Gastrocnemius medialis (tissue), 4 donors: Measurements from ENCODE around the gene RGMA. TPM values are rescaled to one million over a fixed set of nuclear protein-coding genes. Genes with fewer than 3 reads are reported as not detected.

Experiments
- ATAC-seq, 2 donors: fragments of 150-250 bp; one replicate each; pipeline ENCODE4 v1.9.1; 2016
- DNase-seq, 2 donors: peaks; one replicate each; pipeline ENCODE4 v3.0.0-alpha.2; 2019
- H3K27ac ChIP-seq, 4 donors: fragments of 200-600 bp; sonication (generic); 1 replicate in 1 of 4; 2 replicates in 3 of 4; pipeline ENCODE4 v1.5.1; 2016 to 2018; ENCODE audit warnings: mild to moderate bottlenecking in 2 of 4, moderate library complexity in 1 of 4
- H3K27me3 ChIP-seq, 3 donors: fragments of 200-600 bp; sonication (generic) in 2 of 3; 1 replicate in 1 of 3; 2 replicates in 2 of 3; pipeline versions ENCODE4 v1.5.1 to v1.6.0; 2016 to 2019; ENCODE audit warnings: mild to moderate bottlenecking in 1 of 3, moderate library complexity in 1 of 3
- H3K36me3 ChIP-seq, 2 donors: fragments of 200-600 bp; sonication (generic) in 1 of 2; one replicate each; pipeline ENCODE4 v1.5.1; 2017 to 2018
- H3K4me1 ChIP-seq, 2 donors: fragments of 200-600 bp; sonication (generic) in 1 of 2; one replicate each; pipeline ENCODE4 v1.5.1; 2016 to 2017; ENCODE audit warnings: mild to moderate bottlenecking in 2 of 2
- H3K4me3 ChIP-seq, 4 donors: fragments of 200-600 bp; sonication (generic) in 3 of 4; 1 replicate in 1 of 4; 2 replicates in 3 of 4; pipeline ENCODE4 v1.5.1; 2016 to 2019; ENCODE audit warnings: mild to moderate bottlenecking in 2 of 4
- H3K9me3 ChIP-seq, 3 donors: fragments of 200-600 bp; sonication (generic) in 2 of 3; 1 replicate in 1 of 3; 2 replicates in 2 of 3; pipeline ENCODE4 v1.5.1; 2016 to 2019
- POLR2A ChIP-seq, 2 donors: fragments of 450-650 bp; IDR thresholded peaks; one replicate each; pipeline ENCODE4 v1.6.1; 2017; ENCODE audit warnings: antibody characterized with exemption in 2 of 2, mild to moderate bottlenecking in 2 of 2, moderate library complexity in 2 of 2
- in situ Hi-C, 4 donors: fragments of 200-750 bp; cut with MboI; loops; one replicate each; pipeline versions ENCODE4 v1.15.0 to v1.8.0; 2017; ENCODE audit warnings: low sequenced_read_pairs in 4 of 4
- intact Hi-C: fragments of 100-400 bp; cut with DNase I; formaldehyde crosslinking; loops from one replicate; pipeline ENCODE4 v1.15.1; 2023; ENCODE audit warnings: low total_unique reads
- total RNA-seq, 4 donors: library from RNA; depleted of rRNA; stranded (reverse); fragments of >200 nt; gene quantifications; one replicate each; pipeline versions ENCODE4 v1.1.0 to v1.2.3, GENCODE V29; 2016
- TF ChIP-seq, protein P1 (sequence below), 5 experiments: fragments of 450-650 bp in 3 of 5; fragments of 200-600 bp in 2 of 5; sonication (generic) in 2 of 5; IDR thresholded peaks in 4 of 5; conservative IDR thresholded peaks in 1 of 5; 1 replicate in 4 of 5; 2 replicates in 1 of 5; pipeline ENCODE4 v1.5.1; 2016 to 2019; ENCODE audit warnings: antibody characterized with exemption in 5 of 5, mild to moderate bottlenecking in 3 of 5, moderate library complexity in 3 of 5

RGMA gene
- total RNA-seq, 4 donors from 2014 or later, result 150 to 290 (median 184) TPM

DNA sequence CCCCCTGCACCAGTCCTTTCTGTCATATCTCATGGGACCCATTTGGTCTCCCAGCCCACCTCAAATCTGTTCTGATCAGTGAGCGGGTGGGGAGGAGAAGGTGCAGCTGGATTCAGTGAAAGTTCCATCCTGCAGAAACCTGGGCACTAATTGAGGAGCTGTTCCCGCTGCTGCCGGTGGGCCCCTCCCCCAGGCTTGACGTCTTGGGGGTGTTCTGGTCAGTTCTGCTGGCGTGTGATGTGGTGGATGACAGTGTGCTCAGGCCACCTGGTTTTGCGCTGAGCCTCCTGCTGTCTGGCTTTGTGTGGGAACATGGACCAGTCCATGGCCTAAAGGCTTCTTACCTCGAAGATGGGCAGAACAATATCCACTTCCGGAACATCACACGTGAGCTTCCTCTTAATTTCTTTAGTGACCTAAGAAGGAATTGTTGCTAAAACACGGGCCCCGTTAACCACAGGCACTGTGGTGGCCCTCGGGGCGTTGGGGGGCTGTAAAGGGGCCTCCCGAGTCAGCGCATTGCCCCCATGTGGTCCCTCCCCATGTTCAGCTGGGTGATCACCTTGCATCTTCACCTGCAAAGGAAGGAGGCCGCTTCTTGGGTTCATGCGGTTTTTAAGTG lies 59.7 kb downstream of the RGMA start:
- DNase-seq, result peak in 1 of 2 donors; percentile 75
- TF ChIP-seq POLR2A (IDR thresholded peaks at IDR 0.05), result no peak
- TF ChIP-seq, protein P1, sequence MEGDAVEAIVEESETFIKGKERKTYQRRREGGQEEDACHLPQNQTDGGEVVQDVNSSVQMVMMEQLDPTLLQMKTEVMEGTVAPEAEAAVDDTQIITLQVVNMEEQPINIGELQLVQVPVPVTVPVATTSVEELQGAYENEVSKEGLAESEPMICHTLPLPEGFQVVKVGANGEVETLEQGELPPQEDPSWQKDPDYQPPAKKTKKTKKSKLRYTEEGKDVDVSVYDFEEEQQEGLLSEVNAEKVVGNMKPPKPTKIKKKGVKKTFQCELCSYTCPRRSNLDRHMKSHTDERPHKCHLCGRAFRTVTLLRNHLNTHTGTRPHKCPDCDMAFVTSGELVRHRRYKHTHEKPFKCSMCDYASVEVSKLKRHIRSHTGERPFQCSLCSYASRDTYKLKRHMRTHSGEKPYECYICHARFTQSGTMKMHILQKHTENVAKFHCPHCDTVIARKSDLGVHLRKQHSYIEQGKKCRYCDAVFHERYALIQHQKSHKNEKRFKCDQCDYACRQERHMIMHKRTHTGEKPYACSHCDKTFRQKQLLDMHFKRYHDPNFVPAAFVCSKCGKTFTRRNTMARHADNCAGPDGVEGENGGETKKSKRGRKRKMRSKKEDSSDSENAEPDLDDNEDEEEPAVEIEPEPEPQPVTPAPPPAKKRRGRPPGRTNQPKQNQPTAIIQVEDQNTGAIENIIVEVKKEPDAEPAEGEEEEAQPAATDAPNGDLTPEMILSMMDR (IDR thresholded peaks at IDR 0.05 in 4 of 5, conservative IDR thresholded peaks at IDR 0.05 in 1 of 5), result no peak
- in situ Hi-C loops, result loop anchor here in 3 of 4 donors (5.0 to 25.0 kb wide), 3 partner anchors 958 to 1283 kb away; no protein-coding TSS in a partner anchor
- peaks cover 58 to 59% of the 10 kb centered on the region in 2 donors for H3K4me1 ChIP-seq
- H3K27me3 ChIP-seq, result no peaks in the 10 kb centered on the region
- H3K27ac ChIP-seq, result peak overlapping the region; percentile 89 to 94 (median 91)
- intact Hi-C loops, result loop anchor here (2.0 kb wide), 3 partner anchors 37 to 225 kb away; no protein-coding TSS in a partner anchor
- H3K9me3 ChIP-seq, result no peaks in the 10 kb centered on the region
- H3K4me3 ChIP-seq, result peak overlapping the region in 3 of 4 donors; percentile 26 to 32 (median 27)
- peak; percentile 11 to 18 for ATAC-seq
- H3K36me3 ChIP-seq, result peaks cover 0 to 20% of the 10 kb centered on the region in 2 donors

DNA sequence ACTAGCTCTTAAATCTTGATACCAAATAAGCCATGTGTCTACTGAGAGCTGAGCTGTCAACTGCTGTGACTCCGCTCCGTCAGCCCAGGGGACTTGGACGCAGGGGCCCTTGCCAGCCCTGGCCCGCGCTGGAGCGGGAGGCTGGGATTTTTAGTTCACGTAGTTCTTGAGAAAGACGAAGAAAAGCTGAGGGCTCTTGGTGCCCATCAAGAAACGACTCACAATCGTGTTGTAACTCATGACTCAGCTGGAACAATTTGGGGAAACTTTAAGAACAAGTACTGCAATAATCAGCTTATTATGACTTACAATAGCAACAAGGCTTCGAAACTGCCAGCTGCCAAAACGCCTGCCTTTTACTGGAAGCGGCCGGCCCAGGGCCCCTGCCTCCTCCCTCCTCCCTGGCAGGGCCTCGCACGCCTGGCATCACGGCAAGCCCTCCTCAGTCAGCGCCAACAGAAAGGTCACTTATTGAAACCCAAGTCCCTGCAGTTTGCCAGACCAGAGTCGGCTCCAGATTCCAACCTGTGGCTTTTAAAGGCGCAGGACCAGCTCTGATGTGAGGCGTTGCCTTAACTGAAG lies 60.3 kb downstream of the RGMA start:
- no peaks in the 10 kb centered on the region for H3K9me3 ChIP-seq
- no peaks in the 10 kb centered on the region for H3K27me3 ChIP-seq
- peaks cover 0 to 26% of the 10 kb centered on the region in 2 donors for H3K36me3 ChIP-seq
- peak overlapping the region; percentile 89 to 94 (median 91) for H3K27ac ChIP-seq
- TF ChIP-seq, protein P1 (IDR thresholded peaks at IDR 0.05 in 4 of 5, conservative IDR thresholded peaks at IDR 0.05 in 1 of 5), result no peak
- TF ChIP-seq POLR2A (IDR thresholded peaks at IDR 0.05), result peak; percentile 21 to 35
- peak; percentile 81 to 95 for DNase-seq
- peak overlapping the region; percentile 24 to 32 (median 26) for H3K4me3 ChIP-seq
- peak; percentile 58 to 61 for ATAC-seq
- H3K4me1 ChIP-seq, result peaks cover 58 to 59% of the 10 kb centered on the region in 2 donors
- intact Hi-C loops, result loop anchor here (2.0 kb wide), 3 partner anchors 38 to 224 kb away; no protein-coding TSS in a partner anchor
- in situ Hi-C loops, result loop anchor here in 3 of 4 donors (5.0 to 25.0 kb wide), 3 partner anchors 959 to 1284 kb away; no protein-coding TSS in a partner anchor

DNA sequence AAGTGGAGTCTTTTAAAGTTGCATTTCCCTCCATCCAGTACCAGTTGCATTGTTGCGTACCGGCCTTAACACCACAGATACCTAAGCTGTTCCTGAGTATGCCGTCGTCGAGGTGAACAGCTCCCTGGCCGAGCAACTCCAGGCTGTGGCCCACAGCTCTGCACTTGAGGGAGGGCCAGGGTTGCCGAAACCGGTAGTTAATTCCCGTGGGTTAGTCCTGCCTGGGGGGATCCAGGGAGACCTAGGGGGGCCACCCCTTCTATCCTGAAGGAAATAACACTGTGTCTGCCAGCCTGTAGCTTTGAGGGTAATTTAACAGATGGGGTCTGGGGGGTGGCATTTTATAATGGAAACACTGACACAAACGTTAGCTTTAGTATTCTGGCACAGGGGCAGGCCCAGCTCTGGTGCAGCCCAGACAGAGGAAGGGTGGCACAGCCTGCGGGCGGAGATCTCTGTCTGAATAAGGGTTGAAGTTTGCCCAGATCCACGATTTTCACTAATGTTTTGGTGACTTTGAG lies 60.8 kb downstream of the RGMA start:
- peaks cover 58 to 59% of the 10 kb centered on the region in 2 donors for H3K4me1 ChIP-seq
- TF ChIP-seq, protein P1 (IDR thresholded peaks at IDR 0.05 in 4 of 5, conservative IDR thresholded peaks at IDR 0.05 in 1 of 5), result no peak
- no peak for TF ChIP-seq POLR2A (IDR thresholded peaks at IDR 0.05)
- intact Hi-C loops, result loop anchor here (2.0 kb wide), 3 partner anchors 39 to 223 kb away; no protein-coding TSS in a partner anchor
- H3K27ac ChIP-seq, result peak overlapping the region; percentile 89 to 94 (median 91)
- peak overlapping the region; percentile 24 to 32 (median 26) for H3K4me3 ChIP-seq
- ATAC-seq (peak in 1 of 2 donors; percentile 5), DNase-seq (peak in 1 of 2 donors; percentile 60)
- H3K27me3 ChIP-seq, result no peaks in the 10 kb centered on the region
- H3K9me3 ChIP-seq, result no peaks in the 10 kb centered on the region
- in situ Hi-C loops, result loop anchor here in 3 of 4 donors (5.0 to 25.0 kb wide), 3 partner anchors 959 to 1284 kb away; no protein-coding TSS in a partner anchor
- peaks cover 0 to 31% of the 10 kb centered on the region in 2 donors for H3K36me3 ChIP-seq

GRCh38 chr15:93027413-93027812 lies 61.6 kb downstream of the RGMA start:
- peaks cover 0 to 38% of the 10 kb centered on the region in 2 donors for H3K36me3 ChIP-seq
- no peaks in the 10 kb centered on the region for H3K9me3 ChIP-seq
- in situ Hi-C loops (loop anchor here in 3 of 4 donors (5.0 to 25.0 kb wide), 3 partner anchors 960 to 1285 kb away; no protein-coding TSS in a partner anchor), intact Hi-C loops (no loop called here)
- peaks cover 58 to 59% of the 10 kb centered on the region in 2 donors for H3K4me1 ChIP-seq
- DNase-seq, result peak in 1 of 2 donors; percentile 56
- H3K4me3 ChIP-seq, result no peak overlapping the region
- ATAC-seq, result peak in 1 of 2 donors; percentile 6
- no peaks in the 10 kb centered on the region for H3K27me3 ChIP-seq
- TF ChIP-seq, protein P1 (IDR thresholded peaks at IDR 0.05 in 4 of 5, conservative IDR thresholded peaks at IDR 0.05 in 1 of 5), result no peak
- no peak for TF ChIP-seq POLR2A (IDR thresholded peaks at IDR 0.05)
- H3K27ac ChIP-seq, result peak overlapping the region; percentile 89 to 94 (median 91)
